ENCODE measurements around the gene GPR142. TPM values are rescaled to one million over a fixed set of nuclear protein-coding genes. Genes with fewer than 3 reads are reported as not detected.

GPR142 gene
- total and polyA plus RNA-seq, 2 of the 8 experiments (the other 6 are each of a cell fraction or from before 2014, with no cell fraction given) = 0.05 TPM; not detected in 1

GRCh38 chr17:74412581-74412980, 45.3 kb downstream of the GPR142 start:
- H3K4ac ChIP-seq (replicated peaks; ENCODE audit: insufficient read length, low read depth, low read length) = no peak overlapping the region
- no peaks in the 10 kb centered on the region for H3K79me1 ChIP-seq (ENCODE audit: low read depth, low read length)
- H3K9ac ChIP-seq (replicated peaks in 1 of 4; ENCODE audit: extremely low read depth in 1 of 4, low read depth in 3 of 4, low read length in 3 of 4) = no peak overlapping the region
- H3K36me3 ChIP-seq (ENCODE audit: control insufficient read depth in 2 of 4, insufficient read depth in 4 of 4, low read length in 3 of 4) = 0 out of 8 replicates have a peak, but pooled peaks cover 0 to 2% (median 0%) of the 10 kb centered on the region in 4 experiments
- H2BK120ac ChIP-seq (replicated peaks; ENCODE audit: low read depth, low read length) = no peak overlapping the region
- peaks cover 0 to 10% (median 0%) of the 10 kb centered on the region in 4 experiments; a peak in 3 of 7 replicates for H3K4me1 ChIP-seq (replicated peaks in 1 of 4; ENCODE audit: control insufficient read depth in 3 of 4, insufficient read depth in 4 of 4, low read length in 3 of 4)
- H3K23me2 ChIP-seq (ENCODE audit: low read depth, low read length) = no peaks in the 10 kb centered on the region
- H4K91ac ChIP-seq (replicated peaks; ENCODE audit: insufficient read length, low read length) = no peak overlapping the region
- DNase-seq (ENCODE audit: low read depth in 1 of 2, low spot score in 2 of 2) = no peak
- no peak overlapping the region for H3K14ac ChIP-seq (ENCODE audit: insufficient read length)
- H2BK5ac ChIP-seq (ENCODE audit: low read depth, low read length) = no peak overlapping the region
- H2AK5ac ChIP-seq (ENCODE audit: low read depth, low read length) = no peak overlapping the region
- H3K79me2 ChIP-seq (ENCODE audit: control insufficient read depth in 1 of 2, insufficient read depth in 2 of 2, low read length in 2 of 2) = no peaks in the 10 kb centered on the region
- no peak overlapping the region for H3K56ac ChIP-seq (replicated peaks; ENCODE audit: insufficient read length, low read depth, low read length)
- POLR2A ChIA-PET (ENCODE audit: partially characterized antibody) = no interaction called here
- H4K20me1 ChIP-seq (replicated peaks in 1 of 2; ENCODE audit: control insufficient read depth in 1 of 2, insufficient read depth in 2 of 2, low read length in 2 of 2) = no peaks in the 10 kb centered on the region
- H2AFZ ChIP-seq (ENCODE audit: low read length) = no peak overlapping the region
- no peaks in the 10 kb centered on the region for H3K27me3 ChIP-seq (replicated peaks in 1 of 4; ENCODE audit: control insufficient read depth in 3 of 4, extremely low read depth in 1 of 4, insufficient read depth in 3 of 4, low read length in 3 of 4)
- H3K27ac ChIP-seq (ENCODE audit: low read depth, low read length) = no peak overlapping the region
- no peak overlapping the region for H2BK15ac ChIP-seq (ENCODE audit: low read length)
- no peak overlapping the region for H3K4me2 ChIP-seq (ENCODE audit: insufficient read depth in 1 of 2, low read depth in 2 of 2, low read length in 2 of 2)
- H4K8ac ChIP-seq (ENCODE audit: extremely low read depth, insufficient read depth, low read length) = no peak overlapping the region
- FAIRE-seq = no peak
- H4K5ac ChIP-seq (ENCODE audit: insufficient read length, low read depth, low read length) = no peak overlapping the region
- H3K18ac ChIP-seq (ENCODE audit: extremely low read depth, low read length) = no peak overlapping the region
- H2BK20ac ChIP-seq (ENCODE audit: low read length) = no peak overlapping the region
- H3K4me3 ChIP-seq (ENCODE audit: extremely low read depth in 1 of 4, insufficient read depth in 2 of 4, low read depth in 3 of 4, low read length in 4 of 4) = no peak overlapping the region
- no peak overlapping the region for H3K23ac ChIP-seq (ENCODE audit: insufficient read length)
- 89% methylated on average over 8 of the region's 8 CpGs; no CpG with 5 or more reads in 1 of the 2 experiments for WGBS, 2 experiments (ENCODE audit: extremely low coverage in 1 of 2, insufficient coverage in 1 of 2, insufficient read length in 1 of 2, insufficient replicate concordance in 2 of 2, low coverage in 1 of 2, low lambda C conversion rate in 2 of 2, missing lambda C conversion rate in 1 of 2)
- H2BK12ac ChIP-seq (ENCODE audit: low read depth, low read length) = no peak overlapping the region
- 0 out of 4 replicates have a peak, but pooled peaks cover 0 to 2% of the 10 kb centered on the region in 2 experiments for H3K9me3 ChIP-seq (ENCODE audit: insufficient read depth in 2 of 2, low read depth in 1 of 2, low read length in 1 of 2)
- CTCF ChIA-PET (ENCODE audit: partially characterized antibody) = interaction anchor here (0.6 to 3.2 kb wide), 12 partner anchors 9 to 190 kb away, joined by 3 to 9 read pairs (median 4); no protein-coding TSS in a partner anchor
- TF ChIP-seq SIRT6 (IDR thresholded peaks at IDR 0.05; ENCODE audit: low read length) (no peak), BRCA1 (IDR thresholded peaks at IDR 0.05; ENCODE audit: low read depth, low read length) (no peak), EP300 (IDR thresholded peaks at IDR 0.05; ENCODE audit: borderline replicate concordance in 1 of 2, low read depth in 2 of 2, low read length in 2 of 2) (no peak), CBX5 (IDR thresholded peaks at IDR 0.05; ENCODE audit: low read depth, low read length) (no peak), KDM5A (IDR thresholded peaks at IDR 0.05; ENCODE audit: low read length) (no peak), CEBPB (IDR thresholded peaks at IDR 0.05; ENCODE audit: low read depth, low read length) (no peak), KDM1A (IDR thresholded peaks at IDR 0.05; ENCODE audit: borderline replicate concordance, low read length) (no peak), NRF1 (IDR thresholded peaks at IDR 0.05; ENCODE audit: low read depth, low read length) (no peak), MAFK (IDR thresholded peaks at IDR 0.05; ENCODE audit: low read depth, low read length) (no peak), CTCF (IDR thresholded peaks at IDR 0.05; ENCODE audit: control extremely low read depth in 1 of 3, insufficient read depth in 1 of 3, low read depth in 1 of 3, low read length in 3 of 3) (no peak), JUN (IDR thresholded peaks at IDR 0.05; ENCODE audit: low read depth, low read length) (no peak), JUND (IDR thresholded peaks at IDR 0.05; ENCODE audit: low read length) (no peak)

All from H1 (cell line).